Measurements from ENCODE around the gene SERPINI2.
"Not testable (repeated sequence)": the region's sequence is repeated elsewhere in the genome, so short reads cannot be mapped to it uniquely, and the experiment has no call there.

Gene SERPINI2

GRCh38 chr3:167450195-167450594 lies 23.6 kb downstream of the SERPINI2 start:
- no peak for DNase-seq

- DNase-seq, result no peak
These were observed 28.4 kb downstream of the SERPINI2 start for GRCh38 chr3:167445491-167445890.

- DNase-seq, result no peak
These were observed 32.6 kb downstream of the SERPINI2 start for GRCh38 chr3:167441256-167441655.

- no peak for DNase-seq
These were observed 36.3 kb downstream of the SERPINI2 start for GRCh38 chr3:167437428-167438139.

GRCh38 chr3:167426962-167427361 lies 46.9 kb downstream of the SERPINI2 start:
- DNase-seq, result not testable (repeated sequence)

GRCh38 chr3:167422396-167422795 lies 51.4 kb downstream of the SERPINI2 start:
- DNase-seq, result not testable (repeated sequence)

GRCh38 chr3:167409611-167410010 lies 64.2 kb downstream of the SERPINI2 start:
- DNase-seq, result no peak

GRCh38 chr3:167406876-167407492 lies 66.9 kb downstream of the SERPINI2 start:
- DNase-seq, result no peak

GRCh38 chr3:167397826-167398225 lies 76.0 kb downstream of the SERPINI2 start:
- no peak for DNase-seq

GRCh38 chr3:167396075-167396474 lies 77.8 kb downstream of the SERPINI2 start:
- no peak for DNase-seq

GRCh38 chr3:167394003-167394402 lies 79.8 kb downstream of the SERPINI2 start:
- DNase-seq, result no peak

Measured in activated gamma-delta T cell (primary cell).